Mesodermal cell (in vitro differentiated cells): ENCODE measurements around the gene YAF2.
A peak's percentile ranks its signal among the peaks of the same experiment; 100 is the strongest.

ENCODE experiments used
- H3K27ac ChIP-seq: 2 replicates; pipeline ENCODE4 v1.7.0; 2013; ENCODE audit warnings: mild to moderate bottlenecking, low read depth, low read length, moderate library complexity; ENCODE audit not compliant: severe bottlenecking
- H3K36me3 ChIP-seq: 2 replicates; pipeline ENCODE4 v1.7.1; 2013; ENCODE audit warnings: mild to moderate bottlenecking, low read length, moderate library complexity; ENCODE audit not compliant: control insufficient read depth, insufficient read depth
- H3K4me1 ChIP-seq: one replicate; pipeline ENCODE4 v1.7.1; 2013; ENCODE audit warnings: mild to moderate bottlenecking, low read length; ENCODE audit not compliant: insufficient read depth, control insufficient read depth, poor library complexity, severe bottlenecking
- H3K4me3 ChIP-seq: 2 replicates; pipeline ENCODE4 v1.7.0; 2013; ENCODE audit warnings: low read length, control low read depth, mild to moderate bottlenecking; ENCODE audit not compliant: insufficient read depth, poor library complexity, severe bottlenecking; ENCODE audit errors: extremely low read depth
- H3K9me3 ChIP-seq: 2 replicates; pipeline ENCODE4 v1.7.1; 2013; ENCODE audit warnings: mild to moderate bottlenecking, low read length, moderate library complexity; ENCODE audit not compliant: control insufficient read depth
- WGBS, 2 experiments: methylation state at CpG; one replicate each; pipeline ENCODE4 v1.1.5; 2013; ENCODE audit warnings: missing lambda C conversion rate in 2 of 2; ENCODE audit not compliant: insufficient coverage in 2 of 2; 5-methylcytosine and 5-hydroxymethylcytosine counted together

Gene YAF2

DNA sequence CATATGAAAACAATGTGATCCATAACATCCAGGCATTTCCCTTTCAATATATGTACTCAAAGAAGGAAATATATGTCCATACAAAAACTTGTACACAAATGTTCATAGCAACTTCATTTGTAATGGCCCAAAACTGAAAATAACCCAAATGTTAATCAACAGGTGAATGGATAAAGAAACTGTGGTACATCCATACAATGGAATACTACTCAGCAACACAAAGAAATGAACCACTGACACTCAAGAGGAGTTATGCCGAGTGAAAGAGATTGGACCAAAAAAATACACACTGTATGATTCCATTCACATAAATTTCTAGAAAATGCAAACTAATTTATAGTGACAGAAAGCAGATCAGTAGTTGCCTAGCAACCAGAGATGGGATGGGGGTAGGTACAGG lies 63.1 kb downstream of the YAF2 start:
- Histone ChIP-seq H3K36me3 (peaks cover 32% of the 10 kb centered on the region), H3K4me1 (no peaks in the 10 kb centered on the region), H3K9me3 (peaks cover 4% of the 10 kb centered on the region), H3K27ac (no peak overlapping the region), H3K4me3 (no peak overlapping the region)
- 83% methylated on average over 1 of the region's 1 CpG; no CpG with 5 or more reads in 1 of the 2 experiments for WGBS, 2 experiments

- Histone ChIP-seq H3K27ac (no peak overlapping the region), H3K36me3 (peaks cover 35% of the 10 kb centered on the region), H3K4me3 (no peak overlapping the region), H3K4me1 (no peaks in the 10 kb centered on the region), H3K9me3 (peaks cover 4% of the 10 kb centered on the region)
Measured at GRCh38 chr12:42173961-42174521, 64.0 kb downstream of the YAF2 start.

DNA sequence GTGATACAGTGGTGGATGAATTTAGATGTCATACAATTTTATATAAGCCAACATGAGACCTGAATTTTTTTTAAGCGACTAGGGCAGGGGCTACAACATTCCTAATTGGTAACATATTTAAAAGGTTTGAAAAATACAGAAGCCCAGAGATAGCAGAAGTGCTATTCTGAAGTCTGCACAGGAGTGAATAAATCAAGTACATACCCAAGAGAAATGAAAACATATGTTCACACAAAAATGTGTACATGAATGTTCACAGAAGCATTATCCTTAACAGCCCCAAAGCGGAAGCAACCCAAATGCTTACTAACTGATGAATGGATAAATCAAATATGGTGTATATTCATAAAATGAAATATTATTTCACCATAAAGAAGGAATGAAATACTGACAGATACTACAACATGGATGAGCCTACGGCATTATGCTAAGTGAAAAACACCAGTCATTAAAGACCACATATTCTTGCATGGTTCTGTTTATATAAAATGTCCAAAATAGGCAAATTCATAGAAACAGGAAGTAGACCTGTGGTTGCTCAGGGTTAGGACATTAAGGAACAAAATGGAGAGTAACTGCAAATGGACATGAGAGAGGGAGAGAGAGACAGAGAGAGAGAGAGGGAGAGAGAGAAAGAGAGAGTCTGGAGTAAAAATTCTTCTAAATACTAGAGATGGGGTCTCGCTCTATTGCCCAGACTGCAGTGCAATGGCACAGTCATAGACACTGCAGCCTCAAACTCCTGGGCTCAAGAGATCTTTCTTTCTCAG lies 65.4 kb downstream of the YAF2 start:
- H3K36me3 ChIP-seq: peaks cover 35% of the 10 kb centered on the region
- WGBS, 2 experiments: 86 to 100% methylated on average over 1 of the region's 4 CpGs
- H3K4me1 ChIP-seq: no peaks in the 10 kb centered on the region
- H3K9me3 ChIP-seq: peaks cover 4% of the 10 kb centered on the region
- no peak overlapping the region for H3K4me3 ChIP-seq
- H3K27ac ChIP-seq: peak overlapping the region; percentile 10

DNA sequence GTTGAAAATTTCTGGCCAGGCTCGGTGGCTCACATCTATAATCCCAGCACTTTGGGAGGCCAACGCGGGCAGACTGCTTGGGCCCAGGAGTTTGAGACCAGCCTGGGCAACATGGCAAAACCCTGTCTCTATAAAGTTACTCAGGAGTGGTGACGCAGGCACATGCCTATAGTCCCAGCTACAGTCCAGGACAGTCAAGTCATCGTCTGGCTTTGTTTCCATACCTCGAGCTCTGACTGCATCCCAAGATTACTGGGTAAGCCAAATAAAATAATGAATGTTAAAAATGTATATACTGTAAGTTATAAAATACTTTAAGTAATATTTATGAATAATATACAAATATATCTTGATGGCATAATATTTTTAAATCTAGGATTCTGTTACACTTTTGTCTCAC lies 70.3 kb downstream of the YAF2 start:
- no peak overlapping the region for H3K4me3 ChIP-seq
- peaks cover 15% of the 10 kb centered on the region for H3K36me3 ChIP-seq
- no peak overlapping the region for H3K27ac ChIP-seq
- WGBS, 2 experiments: 83 to 95% methylated on average over 4 of the region's 6 CpGs
- H3K9me3 ChIP-seq: no peaks in the 10 kb centered on the region
- no peaks in the 10 kb centered on the region for H3K4me1 ChIP-seq

GRCh38 chr12:42166501-42166900 lies 71.5 kb downstream of the YAF2 start:
- no peak overlapping the region for H3K4me3 ChIP-seq
- no peaks in the 10 kb centered on the region for H3K4me1 ChIP-seq
- H3K36me3 ChIP-seq: peaks cover 15% of the 10 kb centered on the region
- H3K9me3 ChIP-seq: no peaks in the 10 kb centered on the region
- H3K27ac ChIP-seq: no peak overlapping the region

DNA sequence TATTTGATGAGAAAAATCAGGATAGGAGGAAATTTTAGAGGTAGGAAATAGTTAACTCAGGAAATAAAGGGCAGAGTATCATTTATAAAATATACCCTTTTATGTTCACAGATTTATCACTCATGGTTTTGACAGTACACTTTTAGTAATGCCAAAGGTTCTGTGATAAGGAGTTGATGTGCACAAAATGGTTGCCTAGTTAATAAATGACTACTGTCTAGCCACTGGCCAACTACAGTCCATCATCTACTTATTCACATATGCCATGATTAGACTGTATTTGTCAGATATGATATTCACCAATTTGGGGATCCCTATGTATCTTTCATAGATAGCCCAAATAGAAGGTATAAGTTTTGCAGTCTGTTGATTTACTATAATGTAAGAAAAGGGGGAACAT lies 74.1 kb downstream of the YAF2 start:
- Histone ChIP-seq H3K9me3 (no peaks in the 10 kb centered on the region), H3K36me3 (peaks cover 4% of the 10 kb centered on the region), H3K27ac (no peak overlapping the region), H3K4me3 (no peak overlapping the region), H3K4me1 (no peaks in the 10 kb centered on the region)

- Histone ChIP-seq H3K9me3 (no peaks in the 10 kb centered on the region), H3K4me3 (no peak overlapping the region), H3K27ac (no peak overlapping the region), H3K36me3 (peaks cover 4% of the 10 kb centered on the region), H3K4me1 (no peaks in the 10 kb centered on the region)
- WGBS, 2 experiments: 100% methylated on average over 1 of the region's 1 CpG; no CpG with 5 or more reads in 1 of the 2 experiments
Measured at GRCh38 chr12:42162965-42163364, 75.1 kb downstream of the YAF2 start.

GRCh38 chr12:42162193-42162592 lies 75.9 kb downstream of the YAF2 start:
- H3K36me3 ChIP-seq: peaks cover 4% of the 10 kb centered on the region
- H3K9me3 ChIP-seq: no peaks in the 10 kb centered on the region
- no peak overlapping the region for H3K4me3 ChIP-seq
- no peak overlapping the region for H3K27ac ChIP-seq
- H3K4me1 ChIP-seq: no peaks in the 10 kb centered on the region

GRCh38 chr12:42161529-42161928 lies 76.5 kb downstream of the YAF2 start:
- Histone ChIP-seq H3K36me3 (peaks cover 4% of the 10 kb centered on the region), H3K9me3 (no peaks in the 10 kb centered on the region)
- WGBS, 2 experiments: no CpG with 5 or more reads among the region's 1 CpG

DNA sequence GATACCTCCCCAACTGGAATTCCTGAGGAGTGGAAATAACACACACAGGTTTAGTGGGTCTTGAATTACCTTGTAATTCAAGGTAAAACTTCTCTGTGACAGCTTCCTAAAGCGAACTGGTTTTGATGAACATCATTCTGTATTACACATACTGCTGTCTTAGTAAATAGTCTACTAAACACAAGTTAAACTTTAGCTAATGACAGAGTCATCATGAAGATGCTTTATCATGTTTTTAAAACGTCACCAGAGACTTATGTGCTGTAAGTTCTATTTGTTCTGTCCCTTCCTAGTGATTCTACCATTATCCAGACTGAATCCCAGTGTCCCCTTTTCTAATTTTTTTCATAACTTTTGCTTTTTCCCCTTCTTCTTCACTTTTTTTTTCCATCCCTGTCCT lies 81.8 kb downstream of the YAF2 start:
- Histone ChIP-seq H3K9me3 (no peaks in the 10 kb centered on the region), H3K36me3 (peaks cover 4% of the 10 kb centered on the region), H3K27ac (no peak overlapping the region), H3K4me3 (no peak overlapping the region), H3K4me1 (no peaks in the 10 kb centered on the region)
- 84% methylated on average over 2 of the region's 2 CpGs; no CpG with 5 or more reads in 1 of the 2 experiments for WGBS, 2 experiments

More at GRCh38 chr12:42161529-42161928, 76.5 kb downstream of the YAF2 start:
- H3K4me3 ChIP-seq: no peak overlapping the region
- no peak overlapping the region for H3K27ac ChIP-seq
- H3K4me1 ChIP-seq: no peaks in the 10 kb centered on the region

DNA sequence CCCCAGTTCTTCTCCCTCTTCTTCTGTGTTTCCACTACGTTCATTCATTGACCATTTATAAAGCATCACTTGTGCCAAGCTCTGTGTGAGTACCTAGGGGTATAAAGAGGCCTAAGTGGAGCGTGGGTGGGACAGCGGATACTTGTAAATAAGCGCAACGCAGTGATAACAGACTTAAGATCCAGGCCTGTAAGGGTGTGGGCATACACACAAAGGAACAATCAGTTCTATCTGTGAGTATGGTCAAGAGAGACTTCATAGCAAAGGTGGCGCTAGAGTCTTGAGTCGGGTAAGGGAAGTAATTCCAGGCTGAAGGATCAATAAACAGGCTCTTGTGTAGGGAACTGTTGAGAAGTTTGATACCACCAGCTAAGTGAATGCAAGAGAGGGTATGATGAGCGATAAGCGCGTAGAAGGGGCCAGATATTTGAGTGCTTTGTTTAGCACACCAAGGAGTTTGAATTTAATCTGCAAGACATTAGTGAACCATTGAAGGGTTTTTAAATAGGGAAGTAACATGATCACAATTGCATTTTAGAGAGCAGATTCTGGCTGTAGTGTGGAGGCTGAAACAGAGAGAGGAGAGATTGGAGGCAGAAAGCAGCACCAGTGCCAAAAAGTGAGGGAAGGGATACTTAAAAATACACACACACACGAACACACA lies 92.4 kb downstream of the YAF2 start:
- no peak overlapping the region for H3K4me3 ChIP-seq
- WGBS, 2 experiments: 71 to 77% methylated on average over 8 to 9 of the region's 11 CpGs
- H3K36me3 ChIP-seq: no peaks in the 10 kb centered on the region
- H3K9me3 ChIP-seq: no peaks in the 10 kb centered on the region
- no peak overlapping the region for H3K27ac ChIP-seq
- H3K4me1 ChIP-seq: no peaks in the 10 kb centered on the region
